Neural cell (in vitro differentiated cells): Measurements from ENCODE around the gene ZSWIM1.

Experiments
- CTCF ChIP-seq: fragments of 450-650 bp; IDR thresholded peaks from 2 replicates; pipeline ENCODE4 v1.5.1; 2014; ENCODE audit warnings: antibody characterized with exemption, mild to moderate bottlenecking, moderate library complexity; ENCODE audit not compliant: poor library complexity, severe bottlenecking
- EP300 ChIP-seq: fragments of 450-650 bp; conservative IDR thresholded peaks from 2 replicates; pipeline ENCODE4 v1.6.1; 2014; ENCODE audit warnings: antibody characterized with exemption, mild to moderate bottlenecking, moderate library complexity; ENCODE audit not compliant: poor library complexity, severe bottlenecking
- EZH2 ChIP-seq: fragments of 200-600, 300-800 bp; shearing (Covaris generic), sonication (generic); IDR thresholded peaks from 2 replicates; pipeline ENCODE4 v1.6.1; 2014; ENCODE audit warnings: antibody characterized with exemption, low read length, borderline replicate concordance, mild to moderate bottlenecking; ENCODE audit not compliant: insufficient read depth, poor library complexity, severe bottlenecking
- MXI1 ChIP-seq: fragments of 450-650 bp; conservative IDR thresholded peaks from 2 replicates; pipeline ENCODE4 v1.6.1; 2014; ENCODE audit warnings: antibody characterized with exemption, mild to moderate bottlenecking; ENCODE audit not compliant: poor library complexity, severe bottlenecking
- POLR2AphosphoS5 ChIP-seq: IDR thresholded peaks from 2 replicates; pipeline ENCODE4 v1.6.1; 2012
- RAD21 ChIP-seq: fragments of 450-650 bp; conservative IDR thresholded peaks from 2 replicates; pipeline ENCODE4 v1.6.1; 2014; ENCODE audit warnings: antibody characterized with exemption, mild to moderate bottlenecking, moderate library complexity
- SMC3 ChIP-seq: fragments of 450-650 bp; conservative IDR thresholded peaks from 2 replicates; pipeline ENCODE4 v1.6.1; 2014; ENCODE audit warnings: antibody characterized with exemption, mild to moderate bottlenecking, moderate library complexity; ENCODE audit not compliant: poor library complexity

- TF ChIP-seq CTCF = no peak
- no peak for TF ChIP-seq EZH2
- no peak for TF ChIP-seq EP300
- TF ChIP-seq MXI1 = no peak
- TF ChIP-seq POLR2AphosphoS5 = no peak
- TF ChIP-seq RAD21 = no peak
- no peak for TF ChIP-seq SMC3
Measured at GRCh38 chr20:45850926-45851325, 30.1 kb upstream of the ZSWIM1 start.
